ENCODE results near the gene AGBL1.
"Not testable (repeated sequence)": the region's sequence is repeated elsewhere in the genome, so short reads cannot be mapped to it uniquely, and the experiment has no call there.

The AGBL1 gene

GRCh38 chr15:86087808-86088207 lies 8.1 kb downstream of the AGBL1 start:
- no peak for DNase-seq

GRCh38 chr15:86089422-86089821 lies 9.8 kb downstream of the AGBL1 start:
- DNase-seq = no peak

DNA sequence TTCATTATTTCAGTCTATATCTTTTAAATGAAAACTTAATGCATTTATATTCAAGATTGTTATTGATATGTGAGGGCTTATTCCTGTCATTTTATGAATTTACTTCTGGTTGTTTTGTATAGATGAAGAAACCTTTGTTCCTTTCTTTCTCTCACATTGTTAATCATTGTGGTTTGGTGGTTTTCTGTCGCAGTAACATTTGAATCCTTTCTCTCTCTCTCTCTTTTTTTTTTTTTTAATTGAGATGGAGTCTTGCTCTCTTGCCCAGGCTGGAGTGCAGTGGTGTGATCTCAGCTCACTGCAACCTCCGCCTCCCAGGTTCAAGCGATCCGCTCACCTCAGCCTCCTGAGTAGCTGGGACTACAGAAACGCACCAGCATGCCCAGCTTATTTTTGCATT lies 22.1 kb downstream of the AGBL1 start:
- DNase-seq = no peak

DNA sequence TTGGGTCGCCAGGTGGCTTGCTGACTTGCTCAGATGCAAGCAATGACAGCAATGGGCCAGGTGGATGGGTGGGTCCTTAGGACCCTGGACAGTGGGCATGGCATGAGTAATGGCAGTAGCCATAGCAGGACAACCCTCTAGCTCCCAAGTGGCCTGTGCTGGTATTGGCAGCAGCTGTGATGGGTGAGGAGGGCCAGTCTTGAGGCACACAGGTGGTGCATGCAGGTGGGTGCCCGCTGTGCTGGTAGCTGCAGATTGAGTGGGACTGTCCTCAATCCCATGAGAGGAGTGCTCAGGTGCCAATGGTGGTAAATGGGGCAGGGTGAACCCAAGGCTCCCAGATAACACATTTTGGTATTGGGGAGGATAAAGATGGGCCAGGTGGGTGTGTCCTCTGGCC lies 24.2 kb downstream of the AGBL1 start:
- DNase-seq = no peak

DNA sequence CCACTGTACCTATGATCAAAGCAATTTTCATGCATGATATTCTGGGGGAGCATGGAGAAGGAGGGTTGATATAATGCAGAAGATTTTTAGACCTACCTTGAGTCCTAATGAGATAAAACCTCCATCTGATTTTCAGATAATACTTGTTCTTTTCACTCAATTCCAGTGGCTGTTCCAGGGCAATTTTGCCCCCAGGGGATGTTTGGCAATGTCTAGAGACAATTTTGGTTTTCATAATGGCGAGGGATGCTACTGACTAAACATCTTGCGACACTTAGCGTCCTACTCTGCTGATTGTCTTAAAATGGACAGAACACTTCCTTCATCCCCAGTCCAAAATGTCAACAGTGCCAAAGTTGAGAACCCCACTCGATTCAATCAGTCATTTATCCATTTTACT lies 26.6 kb downstream of the AGBL1 start:
- DNase-seq = no peak

- no peak for DNase-seq
These were observed 35.6 kb downstream of the AGBL1 start for GRCh38 chr15:86115145-86115801.

GRCh38 chr15:86121568-86122225 lies 42.0 kb downstream of the AGBL1 start:
- DNase-seq = no peak

DNA sequence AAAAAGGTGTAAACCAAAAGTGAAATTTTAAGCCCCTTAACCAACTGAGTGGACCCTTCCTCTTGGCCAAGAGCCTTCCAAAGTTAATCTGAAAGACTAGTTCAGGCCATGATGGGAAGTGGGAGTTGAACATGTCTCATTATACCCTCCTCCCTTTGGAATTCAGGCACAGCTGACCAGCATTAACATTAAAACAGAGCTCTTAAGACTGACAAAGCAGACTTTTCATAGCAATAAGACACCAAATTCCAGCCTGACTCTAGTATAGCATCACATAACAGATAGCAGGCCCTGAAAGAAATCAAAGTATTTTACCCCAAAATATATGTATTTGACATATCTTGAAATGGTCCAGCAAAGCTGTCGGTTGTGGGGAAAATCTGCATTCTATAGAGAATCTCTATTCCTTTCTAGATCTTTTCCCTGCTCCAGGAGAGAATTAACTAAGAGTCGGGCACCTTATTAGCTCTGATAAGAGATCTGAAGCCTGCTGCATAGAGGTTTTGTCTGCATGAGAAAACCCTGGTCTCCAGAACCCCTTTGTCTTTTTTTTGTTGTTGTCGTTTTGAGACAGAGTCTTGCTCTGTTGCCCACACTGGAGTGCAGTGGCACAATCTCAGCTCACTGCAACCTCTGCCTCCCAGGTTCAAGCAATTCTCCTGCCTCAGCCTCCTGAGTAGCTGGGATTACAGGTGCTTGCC lies 43.2 kb downstream of the AGBL1 start:
- not testable (repeated sequence) for DNase-seq

- DNase-seq = no peak
These were observed 46.1 kb downstream of the AGBL1 start for GRCh38 chr15:86125775-86126174.

GRCh38 chr15:86127547-86127946 lies 47.9 kb downstream of the AGBL1 start:
- DNase-seq = no peak

- no peak for DNase-seq
These were observed 55.4 kb downstream of the AGBL1 start for GRCh38 chr15:86135041-86135440.

DNA sequence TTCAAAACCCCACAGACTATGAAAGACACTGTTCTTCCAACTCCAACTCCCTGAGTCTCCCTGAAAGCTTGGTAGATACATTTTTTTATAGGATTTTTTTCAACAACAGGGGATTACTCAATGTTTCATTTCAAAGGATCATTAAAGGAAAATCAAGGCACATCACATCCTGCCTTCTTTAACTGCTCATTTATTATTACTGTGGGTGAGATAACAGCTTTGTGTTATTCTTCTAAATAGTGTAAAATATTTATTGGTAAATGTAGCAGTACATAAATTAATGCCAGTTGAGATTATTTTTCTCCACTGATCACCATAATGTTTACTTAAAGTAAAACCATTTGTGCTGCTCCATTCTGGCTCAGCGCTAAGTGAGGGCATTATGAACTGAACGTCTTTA lies 57.2 kb downstream of the AGBL1 start:
- DNase-seq = no peak

GRCh38 chr15:86138798-86139197 lies 59.1 kb downstream of the AGBL1 start:
- no peak for DNase-seq

- no peak for DNase-seq
These were observed 60.2 kb downstream of the AGBL1 start for GRCh38 chr15:86139828-86140227.

DNA sequence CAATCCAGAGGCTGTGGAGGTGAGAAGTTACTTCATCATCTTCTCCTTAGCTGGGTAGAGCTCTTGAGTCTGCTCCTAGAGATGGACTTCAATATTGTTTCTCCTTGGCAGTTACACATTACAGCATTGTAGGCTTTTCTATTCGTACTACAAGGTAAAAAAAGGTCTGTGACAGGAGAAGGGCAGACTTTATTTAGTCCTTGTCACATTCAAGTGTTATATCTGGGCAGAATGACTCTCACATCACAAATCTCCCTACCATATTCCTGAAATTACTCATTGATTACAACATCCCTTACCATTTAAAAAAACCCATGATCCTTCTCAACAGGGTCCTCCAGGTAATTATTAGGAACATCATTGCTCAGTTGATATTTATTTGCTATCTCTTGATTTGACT lies 75.0 kb downstream of the AGBL1 start:
- DNase-seq = no peak

DNA sequence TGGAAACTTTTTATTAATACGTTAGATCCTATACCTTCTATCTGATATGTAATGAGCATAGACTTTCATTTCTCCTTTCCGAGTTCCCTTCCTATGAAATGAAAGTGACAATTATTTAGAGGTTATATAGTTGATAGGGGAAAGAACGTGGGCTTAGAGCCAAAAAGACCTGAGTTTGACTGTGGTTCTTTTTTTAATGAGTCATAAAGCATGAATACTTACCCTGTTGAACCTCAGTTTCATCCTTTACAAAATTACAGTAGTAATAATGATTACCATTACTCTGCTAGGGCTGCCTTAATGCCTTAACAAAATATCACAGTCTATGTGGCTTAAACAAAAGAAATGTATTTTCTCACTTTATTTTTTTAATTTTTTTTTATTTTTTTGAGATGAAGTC lies 75.9 kb downstream of the AGBL1 start:
- no peak for DNase-seq

DNA sequence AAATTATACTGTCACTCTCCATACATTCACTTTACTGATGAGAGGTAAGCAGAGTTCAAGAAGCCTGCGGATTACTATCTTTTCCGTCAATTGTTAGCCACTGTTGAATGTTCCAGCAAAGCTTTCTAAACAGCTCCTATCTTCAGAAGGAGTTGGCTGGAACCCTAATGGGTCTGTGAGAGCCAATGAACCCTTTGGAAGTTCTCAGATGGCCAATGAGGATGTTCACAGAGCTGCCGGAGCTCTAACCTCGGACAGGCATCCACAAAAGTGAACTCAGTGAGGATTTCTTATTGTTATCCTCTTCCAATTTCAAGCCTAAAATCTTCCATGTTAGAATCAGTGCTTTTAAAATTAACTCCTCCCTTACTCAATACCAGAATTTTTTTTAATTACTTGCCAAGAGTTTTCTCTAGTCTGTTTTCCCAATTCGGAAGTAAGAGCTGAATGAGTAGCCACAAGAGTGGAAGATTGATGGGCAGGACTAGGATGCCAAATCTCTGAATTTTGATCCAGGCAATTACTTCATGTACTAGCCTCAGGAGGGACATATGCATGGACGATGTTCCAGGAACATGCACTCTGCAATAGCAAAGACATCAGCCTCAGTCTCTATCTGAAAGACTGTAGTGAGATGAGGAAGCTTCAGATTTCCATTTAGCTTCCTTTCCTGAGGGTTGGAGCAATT lies 78.1 kb downstream of the AGBL1 start:
- no peak for DNase-seq

- DNase-seq = no peak
These were observed 79.8 kb downstream of the AGBL1 start for GRCh38 chr15:86159468-86159867.

DNA sequence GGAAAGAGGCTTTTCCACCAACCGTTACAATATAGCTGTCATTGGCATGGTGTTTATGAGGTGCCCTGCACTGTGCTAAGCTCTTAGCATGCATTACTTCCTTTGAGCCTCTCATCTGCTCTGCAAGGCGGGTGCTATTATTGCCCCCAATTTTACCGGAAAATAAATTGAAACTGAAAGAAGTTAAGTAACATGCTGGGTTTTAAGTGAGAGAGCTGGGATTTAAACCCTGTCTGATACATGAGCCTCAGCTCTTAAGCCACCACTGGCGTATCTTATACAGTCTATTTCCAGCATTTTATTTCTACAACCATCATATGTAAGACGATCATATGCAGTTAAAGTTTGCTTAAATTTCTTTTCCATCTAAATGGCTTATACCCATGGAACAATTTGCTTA lies 81.6 kb downstream of the AGBL1 start:
- no peak for DNase-seq

- DNase-seq = no peak
These were observed 82.5 kb downstream of the AGBL1 start for GRCh38 chr15:86162172-86162591.

GRCh38 chr15:86162641-86163040 lies 83.0 kb downstream of the AGBL1 start:
- no peak for DNase-seq

- no peak for DNase-seq
These were observed 84.1 kb downstream of the AGBL1 start for GRCh38 chr15:86163816-86164215.

DNA sequence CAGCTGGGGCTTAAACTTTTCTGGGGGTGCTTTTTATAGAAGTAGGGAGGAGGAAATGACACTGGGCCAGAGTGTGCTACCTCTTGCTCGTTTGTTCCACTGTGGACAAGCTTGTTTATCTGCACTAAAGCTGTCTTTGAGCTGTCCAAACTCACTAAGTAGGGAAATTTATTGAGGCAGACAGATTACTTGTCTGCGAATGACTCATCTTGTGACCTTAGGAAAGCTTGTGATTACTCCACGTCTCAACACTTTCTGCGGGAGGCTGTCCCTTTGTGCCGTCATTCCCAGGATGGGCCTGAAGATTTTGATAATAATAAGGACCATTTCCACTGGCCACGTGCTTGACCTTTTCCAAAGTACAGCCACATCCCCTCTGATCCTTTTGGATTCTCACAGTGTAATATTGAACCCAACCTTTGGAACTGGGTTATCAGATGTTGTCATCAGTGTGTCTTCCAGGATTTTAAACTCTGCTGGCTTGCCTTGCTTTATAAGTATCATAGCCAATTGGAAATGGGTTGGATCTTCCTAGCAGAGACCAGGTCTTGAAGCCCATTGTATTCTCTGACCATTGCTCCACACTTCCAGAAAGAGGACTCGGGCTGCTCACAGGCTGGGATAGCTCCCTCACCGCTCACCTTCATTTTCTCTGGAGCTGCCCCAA lies 84.7 kb downstream of the AGBL1 start:
- no peak for DNase-seq
